Endodermal cell (in vitro differentiated cells): ENCODE results near the gene FAM186B. TPM values are rescaled to one million over a fixed set of nuclear protein-coding genes. Genes with fewer than 3 reads are reported as not detected.
"Not testable (repeated sequence)": the region's sequence is repeated elsewhere in the genome, so short reads cannot be mapped to it uniquely, and the experiment has no call there.

Experiments used
- DNase-seq: peaks from one replicate; pipeline ENCODE4 v3.0.0-alpha.2; 2017
- H3K27ac ChIP-seq: 2 replicates; pipeline ENCODE4 v1.5.1; 2013; ENCODE audit warnings: mild to moderate bottlenecking, low read depth, low read length, moderate library complexity
- H3K27me3 ChIP-seq: 2 replicates; pipeline ENCODE4 v1.6.1; 2013; ENCODE audit warnings: mild to moderate bottlenecking, low read length, moderate library complexity; ENCODE audit not compliant: insufficient read depth, control insufficient read depth, poor library complexity, severe bottlenecking
- H3K36me3 ChIP-seq: 2 replicates; pipeline ENCODE4 v1.7.0; 2013; ENCODE audit warnings: mild to moderate bottlenecking, low read length, moderate library complexity; ENCODE audit not compliant: control insufficient read depth, insufficient read depth
- H3K4me1 ChIP-seq: one replicate; pipeline ENCODE4 v1.7.0; 2013; ENCODE audit warnings: low read length; ENCODE audit not compliant: control insufficient read depth, insufficient read depth
- H3K4me3 ChIP-seq: 2 replicates; pipeline ENCODE4 v1.5.1; 2013; ENCODE audit warnings: mild to moderate bottlenecking, low read length, moderate library complexity
- H3K9ac ChIP-seq: 2 replicates; pipeline ENCODE4 v1.6.1; 2013; ENCODE audit warnings: mild to moderate bottlenecking, low read length, moderate library complexity; ENCODE audit not compliant: poor library complexity, severe bottlenecking; ENCODE audit errors: extremely low read depth
- H3K9me3 ChIP-seq: 2 replicates; pipeline ENCODE4 v1.6.1; 2013; ENCODE audit warnings: mild to moderate bottlenecking, low read length, moderate library complexity; ENCODE audit not compliant: control insufficient read depth
- H3K27ac Mint-ChIP-seq: 2 replicates; pipeline ENCODE4 v1.8.0; 2020; ENCODE audit warnings: mixed read lengths
- H3K27me3 Mint-ChIP-seq: 2 replicates; pipeline ENCODE4 v1.8.0; 2021; ENCODE audit warnings: mild to moderate bottlenecking, mixed read lengths; ENCODE audit not compliant: insufficient read depth
- H3K36me3 Mint-ChIP-seq: 2 replicates; pipeline ENCODE4 v1.8.0; 2020; ENCODE audit warnings: low read depth, mixed read lengths
- H3K4me1 Mint-ChIP-seq: 2 replicates; pipeline ENCODE4 v1.8.0; 2020; ENCODE audit warnings: mixed read lengths
- H3K4me3 Mint-ChIP-seq: 2 replicates; pipeline ENCODE4 v1.8.0; 2020; ENCODE audit warnings: mild to moderate bottlenecking, moderate library complexity, mixed read lengths
- H3K9me3 Mint-ChIP-seq: 2 replicates; pipeline ENCODE4 v1.8.0; 2020; ENCODE audit warnings: mild to moderate bottlenecking, mixed read lengths
- CTCF ChIP-seq: fragments of 200-600 bp; sonication (generic); conservative IDR thresholded peaks from 2 replicates; pipeline ENCODE4 v1.5.0; 2021; ENCODE audit warnings: antibody characterized with exemption, mild to moderate bottlenecking
- WGBS, 2 experiments: methylation state at CpG; one replicate each; pipeline versions ENCODE4 v1.1.5 to v1.1.7; 2013; ENCODE audit warnings: missing lambda C conversion rate in 2 of 2, mixed read lengths in 1 of 2; ENCODE audit not compliant: insufficient coverage in 1 of 2, insufficient read length in 1 of 2; 5-methylcytosine and 5-hydroxymethylcytosine counted together
- long read RNA-seq, 4 experiments: library from polyadenylated mRNA in 2 of 4; library from RNA in 1 of 4; library from capped mRNA in 1 of 4; stranded (forward) in 3 of 4; unstranded in 1 of 4; transcript quantifications; one replicate each; pipeline ENCODE4 v2.0.0, GENCODE V29; 2020 to 2021; ENCODE audit warnings: inconsistent platforms in 1 of 4
- polyA plus RNA-seq, 2 experiments: library from polyadenylated mRNA; stranded (reverse); fragments of 50-300 nt; gene quantifications; one replicate each; pipeline ENCODE4 v1.2.3, GENCODE V29; 2013
- total RNA-seq, 2 donors: library from RNA; stranded (reverse); fragmentation: NEBNext Ultra II Directional in 1 of 2; extraction: Animal tissue kit (Norgen Biotek cat#: 25700) in 1 of 2; gene quantifications; 2 replicates in 1 of 2; 3 replicates in 1 of 2; pipeline ENCODE4 v1.2.1, GENCODE V29; 2021

FAM186B gene
- total RNA-seq: under 1 TPM; 0.22 to 0.26 TPM
- polyA plus RNA-seq (2013, experiment 1 of 2): 0.18 TPM
- 0.08 TPM for polyA plus RNA-seq (2013, experiment 2 of 2)
- long read RNA-seq, experiment 1: 0 reads
- long read RNA-seq, experiment 2: 0 reads
- long read RNA-seq, experiment 3, partial matches to known transcripts: 0 of 1 reads
- long read RNA-seq, experiment 3, other reads (novel, unspliced or antisense): 1 of 1 reads
- long read RNA-seq, experiment 4: 0 reads

DNA sequence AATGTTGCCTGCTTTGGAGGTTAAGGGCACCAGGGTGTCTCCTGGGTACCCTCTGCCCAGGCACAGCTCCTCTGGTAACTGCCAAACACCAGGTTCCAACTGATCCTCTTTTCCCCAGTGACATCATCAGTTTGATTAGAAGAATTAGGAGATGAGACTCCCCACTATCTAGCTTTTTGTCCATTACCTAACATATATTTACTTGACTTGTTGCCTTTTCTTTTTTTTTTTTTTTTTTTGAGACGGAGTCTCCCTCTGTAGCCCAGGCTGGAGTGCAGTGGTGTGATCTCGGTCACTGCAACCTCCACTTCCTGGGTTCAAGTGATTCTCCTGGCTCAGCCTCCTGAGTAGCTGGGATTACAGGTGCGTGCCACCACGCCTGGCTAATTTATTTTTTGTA lies at the start of gene FAM186B:
FAM186B (minus strand) TSS at position 101 of the 400 bp plus-strand sequence. CDS start 162 bp downstream, outside the sequence.
- H3K4me1 ChIP-seq, H3K4me3 Mint-ChIP-seq, H3K27ac ChIP-seq, DNase-seq, H3K9ac ChIP-seq, H3K36me3 Mint-ChIP-seq, H3K4me3 ChIP-seq, H3K9me3 Mint-ChIP-seq, H3K9me3 ChIP-seq, H3K27me3 ChIP-seq, H3K36me3 ChIP-seq, H3K27me3 Mint-ChIP-seq: not testable (repeated sequence)
- H3K4me1 Mint-ChIP-seq: peaks cover 10% of the 10 kb centered on the region
- peak within 1 kb of the TSS; percentile 58 for H3K27ac Mint-ChIP-seq
- 92% methylated on average over 2 to 4 of the region's 4 CpGs for WGBS, 2 experiments

- WGBS, 2 experiments: 96 to 100% methylated on average over 3 to 5 of the region's 5 CpGs
- Histone ChIP-seq H3K4me3 (no peak overlapping the region), H3K4me1 (no peaks in the 10 kb centered on the region), H3K36me3 (peaks cover 68% of the 10 kb centered on the region), H3K9ac (no peak overlapping the region), H3K27me3 (no peaks in the 10 kb centered on the region), H3K27ac (no peak overlapping the region), H3K9me3 (no peaks in the 10 kb centered on the region)
- Mint-ChIP-seq H3K36me3 (peaks cover 46% of the 10 kb centered on the region), H3K27ac (no peak overlapping the region), H3K27me3 (no peaks in the 10 kb centered on the region), H3K4me3 (no peak overlapping the region), H3K9me3 (no peaks in the 10 kb centered on the region), H3K4me1 (no peaks in the 10 kb centered on the region)
- no peak for TF ChIP-seq CTCF
- DNase-seq: no peak
These were observed 49.3 kb upstream of the FAM186B start for GRCh38 chr12:49654715-49655114.

DNA sequence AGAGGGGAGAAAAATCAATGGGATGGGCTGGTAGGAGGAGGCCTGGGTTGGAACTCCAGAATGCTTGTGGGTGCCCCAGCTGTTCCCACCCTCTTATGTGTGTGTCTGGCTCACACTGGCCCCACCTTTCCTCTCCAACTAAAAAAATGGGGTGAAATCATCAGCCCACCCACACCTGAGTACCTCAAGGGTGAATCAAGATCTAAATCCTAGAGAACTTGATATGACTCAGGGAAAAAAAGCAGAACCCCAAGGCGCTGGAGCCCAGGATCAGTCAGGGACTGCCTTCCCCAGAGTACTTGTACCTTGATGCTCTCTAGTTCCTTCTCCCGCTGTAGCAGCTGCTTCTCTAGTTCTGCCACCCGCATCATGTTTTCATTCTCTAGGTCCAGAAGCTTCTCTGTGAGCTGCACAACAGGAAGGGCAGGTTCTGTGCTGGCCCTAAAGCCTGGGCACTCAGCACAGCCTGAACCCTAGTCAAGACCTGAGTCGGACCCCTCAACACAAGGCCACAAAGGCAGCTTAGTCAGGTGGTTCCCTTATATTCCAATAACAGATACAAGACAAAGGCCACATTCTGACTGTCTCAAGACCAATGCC lies 47.6 kb upstream of the FAM186B start:
- 91 to 95% methylated on average over 3 to 4 of the region's 4 CpGs for WGBS, 2 experiments
- H3K27ac Mint-ChIP-seq: no peak overlapping the region
- TF ChIP-seq CTCF: no peak
- no peaks in the 10 kb centered on the region for H3K4me1 ChIP-seq
- H3K4me3 ChIP-seq: no peak overlapping the region
- no peaks in the 10 kb centered on the region for H3K27me3 Mint-ChIP-seq
- DNase-seq: no peak
- no peaks in the 10 kb centered on the region for H3K27me3 ChIP-seq
- H3K9me3 Mint-ChIP-seq: no peaks in the 10 kb centered on the region
- no peaks in the 10 kb centered on the region for H3K9me3 ChIP-seq
- peaks cover 73% of the 10 kb centered on the region for H3K36me3 ChIP-seq
- no peak overlapping the region for H3K27ac ChIP-seq
- H3K36me3 Mint-ChIP-seq: peaks cover 48% of the 10 kb centered on the region
- no peak overlapping the region for H3K4me3 Mint-ChIP-seq
- no peaks in the 10 kb centered on the region for H3K4me1 Mint-ChIP-seq
- H3K9ac ChIP-seq: no peak overlapping the region
